Upper lobe of left lung (tissue), 6 donors: ENCODE measurements around the gene SUSD3. TPM values are rescaled to one million over a fixed set of nuclear protein-coding genes. Genes with fewer than 3 reads are reported as not detected.

Source experiments
- ATAC-seq, 2 donors: fragments of 200-7000 bp; cut with Tn5 transposase; one replicate each; pipeline ENCODE4 v1.9.1; 2022; ENCODE audit warnings: mild to moderate bottlenecking in 2 of 2, moderate library complexity in 2 of 2; ENCODE audit not compliant: low FRiP score in 2 of 2
- DNase-seq, 2 donors: peaks; one replicate each; pipeline ENCODE4 v3.0.0-alpha.2; 2019 to 2020
- H3K27ac ChIP-seq, 4 donors: fragments of 200-600 bp; sonication (generic); one replicate each; pipeline ENCODE4 v1.5.1; 2016 to 2019
- H3K27me3 ChIP-seq, 4 donors: fragments of 200-600 bp; sonication (generic); one replicate each; pipeline ENCODE4 v1.5.1; 2017 to 2019
- H3K36me3 ChIP-seq, 4 donors: fragments of 200-600 bp; sonication (generic); one replicate each; pipeline ENCODE4 v1.5.1; 2016 to 2019
- H3K4me1 ChIP-seq, 4 donors: fragments of 200-600 bp; sonication (generic); one replicate each; pipeline ENCODE4 v1.5.1; 2018 to 2019
- H3K4me3 ChIP-seq, 4 donors: fragments of 200-600 bp; sonication (generic); one replicate each; pipeline ENCODE4 v1.5.1; 2017 to 2019; ENCODE audit warnings: mild to moderate bottlenecking in 2 of 4, moderate library complexity in 1 of 4
- H3K9me3 ChIP-seq, 4 donors: fragments of 200-600 bp; sonication (generic); one replicate each; pipeline ENCODE4 v1.5.1; 2018 to 2019
- CTCF ChIP-seq, 6 experiments: fragments of 450-650 bp in 4 of 6; fragments of 200-600 bp in 2 of 6; sonication (generic) in 2 of 6; IDR thresholded peaks; one replicate each; pipeline ENCODE4 v1.5.1; 2016 to 2019; ENCODE audit warnings: antibody characterized with exemption in 6 of 6
- EP300 ChIP-seq, 4 donors: sonication (generic); formaldehyde crosslinking; IDR thresholded peaks; one replicate each; pipeline ENCODE4 v1.5.1; 2017; ENCODE audit warnings: antibody characterized with exemption in 4 of 4, control low read depth in 2 of 4
- POLR2A ChIP-seq, 4 donors: fragments of 450-650 bp; IDR thresholded peaks; one replicate each; pipeline ENCODE4 v1.5.1; 2016 to 2017; ENCODE audit warnings: antibody characterized with exemption in 4 of 4, mild to moderate bottlenecking in 2 of 4
- POLR2AphosphoS5 ChIP-seq, 2 donors: sonication (generic); formaldehyde crosslinking; IDR thresholded peaks; one replicate each; pipeline ENCODE4 v1.5.1; 2017; ENCODE audit warnings: antibody characterized with exemption in 2 of 2
- WGBS, 2 donors: methylation state at CpG; one replicate each; pipeline ENCODE4 v1.1.5; 2017 to 2018; 5-methylcytosine and 5-hydroxymethylcytosine counted together
- total RNA-seq, 6 donors: library from RNA; depleted of rRNA in 4 of 6; stranded (reverse); fragments of >200 nt in 4 of 6; gene quantifications; one replicate each; pipeline versions ENCODE4 v1.1.0 to v1.2.1, GENCODE V29; 2016 to 2021
- donor health status: DM: no; HTN: no; CAD: no; lungs with moderate emphysema.
- donor health status: DM: no; HTN: yes; CAD: no; lungs with severe emphysema.

The SUSD3 gene
- total RNA-seq, 6 donors from 2014 or later: 3.9 to 17.8 (median 5.2) TPM

- no peaks in the 10 kb centered on the region for H3K27me3 ChIP-seq
- no peak for ATAC-seq
- TF ChIP-seq EP300 (IDR thresholded peaks at IDR 0.05) (no peak), POLR2A (IDR thresholded peaks at IDR 0.05) (no peak), CTCF (IDR thresholded peaks at IDR 0.05) (no peak), POLR2AphosphoS5 (IDR thresholded peaks at IDR 0.05) (no peak)
- 70 to 97% methylated on average over 2 to 8 of the region's 15 CpGs for WGBS, 2 donors
- DNase-seq: peak in 1 of 2 donors; percentile 46
- H3K27ac ChIP-seq: peak overlapping the region; percentile 46 to 95 (median 74)
- H3K4me1 ChIP-seq: peaks cover 24 to 41% (median 33%) of the 10 kb centered on the region in 4 donors
- H3K9me3 ChIP-seq: no peaks in the 10 kb centered on the region
- H3K4me3 ChIP-seq: no peak overlapping the region
- H3K36me3 ChIP-seq: peaks cover 3 to 60% (median 31%) of the 10 kb centered on the region in 4 donors
Observed at GRCh38 chr9:93112116-93112863, 53.8 kb downstream of the SUSD3 start.

GRCh38 chr9:93112864-93113389 lies 54.4 kb downstream of the SUSD3 start:
- ATAC-seq: no peak
- peak; percentile 21 to 63 for DNase-seq
- TF ChIP-seq POLR2A (IDR thresholded peaks at IDR 0.05) (no peak), CTCF (IDR thresholded peaks at IDR 0.05) (no peak), POLR2AphosphoS5 (IDR thresholded peaks at IDR 0.05) (no peak), EP300 (IDR thresholded peaks at IDR 0.05) (no peak)
- WGBS, 2 donors: 89 to 95% methylated on average over 13 of the region's 13 CpGs
- Histone ChIP-seq H3K4me1 (peaks cover 22 to 35% (median 29%) of the 10 kb centered on the region in 4 donors), H3K36me3 (peaks cover 3 to 55% (median 29%) of the 10 kb centered on the region in 4 donors), H3K9me3 (no peaks in the 10 kb centered on the region), H3K27ac (peak overlapping the region; percentile 46 to 95 (median 74)), H3K27me3 (no peaks in the 10 kb centered on the region), H3K4me3 (no peak overlapping the region)

GRCh38 chr9:93114169-93114983 lies 55.9 kb downstream of the SUSD3 start:
- peaks cover 18 to 31% (median 27%) of the 10 kb centered on the region in 4 donors for H3K4me1 ChIP-seq
- 78 to 90% methylated on average over 2 to 14 of the region's 17 CpGs for WGBS, 2 donors
- H3K36me3 ChIP-seq: peaks cover 3 to 45% (median 21%) of the 10 kb centered on the region in 4 donors
- ATAC-seq: no peak
- DNase-seq: peak in 1 of 2 donors; percentile 43
- peak overlapping the region; percentile 58 to 95 (median 74) for H3K27ac ChIP-seq
- no peaks in the 10 kb centered on the region for H3K27me3 ChIP-seq
- no peak overlapping the region for H3K4me3 ChIP-seq
- TF ChIP-seq POLR2AphosphoS5 (IDR thresholded peaks at IDR 0.05) (no peak), EP300 (IDR thresholded peaks at IDR 0.05) (no peak), CTCF (IDR thresholded peaks at IDR 0.05) (no peak), POLR2A (IDR thresholded peaks at IDR 0.05) (no peak)
- no peaks in the 10 kb centered on the region for H3K9me3 ChIP-seq

GRCh38 chr9:93114984-93115335 lies 56.5 kb downstream of the SUSD3 start:
- Histone ChIP-seq H3K27me3 (no peaks in the 10 kb centered on the region), H3K27ac (peak overlapping the region; percentile 58 to 95 (median 74)), H3K9me3 (no peaks in the 10 kb centered on the region), H3K4me3 (no peak overlapping the region), H3K36me3 (peaks cover 3 to 42% (median 21%) of the 10 kb centered on the region in 4 donors), H3K4me1 (peaks cover 18 to 31% (median 29%) of the 10 kb centered on the region in 4 donors)
- TF ChIP-seq EP300 (IDR thresholded peaks at IDR 0.05) (no peak), POLR2A (IDR thresholded peaks at IDR 0.05) (no peak)
- 59 to 69% methylated on average over 2 to 5 of the region's 5 CpGs for WGBS, 2 donors
- DNase-seq (peak in 1 of 2 donors; percentile 14), ATAC-seq (no peak)
